Naive thymus-derived CD8-positive, alpha-beta T cell (primary cell): ENCODE measurements around the gene ZDHHC11B. TPM values are rescaled to one million over a fixed set of nuclear protein-coding genes. Genes with fewer than 3 reads are reported as not detected.
"Not testable (repeated sequence)": the region's sequence is repeated elsewhere in the genome, so short reads cannot be mapped to it uniquely, and the experiment has no call there.

ENCODE experiments used
- ATAC-seq, 2 donors: fragments of 150-1000 bp; cut with Tn5 transposase in 1 of 2; sonication (Bioruptor Pico), chemical (Tn5 transposase) in 1 of 2; 1 replicate in 1 of 2; 2 replicates in 1 of 2; pipeline ENCODE4 v1.10.0; 2021; ENCODE audit warnings: mild to moderate bottlenecking in 2 of 2, moderate library complexity in 2 of 2
- POLR2A ChIA-PET: fragments of 350-600 bp; sonication (Branson Sonifier 250); formaldehyde crosslinking; loops from one replicate; lab custom pipeline; 2021; ENCODE audit warnings: antibody characterized with exemption; lab: Charles Lee
- DNase-seq, 10 donors: peaks; one replicate each; pipeline versions ENCODE4 v3.0.0 to v3.0.0-alpha.2; 2020 to 2022
- H3K27ac Mint-ChIP-seq, 10 donors: one replicate each; pipeline ENCODE4 v1.8.0; 2020 to 2022; ENCODE audit warnings: mild to moderate bottlenecking in 10 of 10, mixed read lengths in 10 of 10, moderate library complexity in 4 of 10, inconsistent platforms in 1 of 10
- H3K27me3 Mint-ChIP-seq, 5 donors: one replicate each; pipeline ENCODE4 v1.8.0; 2021 to 2022; ENCODE audit warnings: mixed read lengths in 5 of 5
- H3K36me3 Mint-ChIP-seq, 3 donors: one replicate each; pipeline ENCODE4 v1.8.0; 2020 to 2022; ENCODE audit warnings: mixed read lengths in 3 of 3, mild to moderate bottlenecking in 2 of 3, inconsistent platforms in 1 of 3
- H3K4me1 Mint-ChIP-seq, 4 donors: one replicate each; pipeline ENCODE4 v1.8.0; 2021 to 2022; ENCODE audit warnings: mixed read lengths in 4 of 4
- H3K4me3 Mint-ChIP-seq, 10 donors: one replicate each; pipeline ENCODE4 v1.8.0; 2020 to 2022; ENCODE audit warnings: mild to moderate bottlenecking in 10 of 10, mixed read lengths in 10 of 10, moderate library complexity in 6 of 10, inconsistent platforms in 1 of 10
- H3K9me3 Mint-ChIP-seq, 9 donors: one replicate each; pipeline ENCODE4 v1.8.0; 2020 to 2022; ENCODE audit warnings: mixed read lengths in 9 of 9, mild to moderate bottlenecking in 3 of 9, inconsistent platforms in 1 of 9, moderate library complexity in 1 of 9
- polyA plus RNA-seq, 3 donors: library from polyadenylated mRNA; unstranded; fragments of 300-500 nt; fragmentation: Illumina TruSeq; gene quantifications; one replicate each; pipeline ENCODE4 v1.2.3, GENCODE V29; 2021
- total RNA-seq, 8 experiments: library from RNA in 2 of 8; stranded (reverse) in 2 of 8; gene quantifications; one replicate each; pipeline ENCODE4 v1.2.3 and lab custom pipeline; 2021 to 2026

Gene ZDHHC11B
- total and polyA plus RNA-seq, 5 experiments from 2014 or later, result 1.1 to 2.3 TPM; not detected in 3

DNA sequence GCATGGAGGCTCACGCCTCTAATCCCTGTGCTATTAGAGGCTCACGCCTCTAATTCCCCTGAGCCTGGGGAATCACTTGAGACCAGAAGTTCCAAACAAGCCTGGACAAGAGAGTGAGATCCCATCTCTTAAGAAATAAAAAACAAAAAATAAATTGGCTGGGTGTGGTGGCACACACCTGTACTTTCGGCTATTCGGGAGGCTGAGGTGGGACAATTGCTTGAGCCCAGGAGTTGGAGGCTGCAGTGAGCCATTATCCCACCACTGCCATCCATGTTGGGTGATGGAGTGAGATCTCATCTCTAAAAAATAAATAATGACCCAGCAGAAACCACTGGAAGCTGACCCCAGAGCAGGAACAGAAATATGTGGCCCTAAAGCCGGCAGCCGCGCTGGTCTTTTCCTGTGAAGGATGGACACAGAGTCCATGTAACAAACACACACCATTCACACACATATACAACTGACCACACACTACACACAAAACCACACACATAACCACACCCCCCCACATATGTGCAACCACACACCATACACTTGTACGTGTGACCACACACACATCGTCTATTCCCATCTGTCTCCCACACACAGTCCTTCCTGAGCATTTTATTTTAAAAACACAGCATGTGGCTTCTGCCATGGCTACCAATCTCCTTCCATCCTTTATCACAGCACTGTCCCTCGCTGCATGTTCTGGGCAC lies 51.6 kb downstream of the ZDHHC11B start:
- H3K36me3 Mint-ChIP-seq, ATAC-seq, POLR2A ChIA-PET, DNase-seq, H3K4me3 Mint-ChIP-seq, H3K4me1 Mint-ChIP-seq, H3K9me3 Mint-ChIP-seq, H3K27ac Mint-ChIP-seq: not testable (repeated sequence)
- H3K27me3 Mint-ChIP-seq, result peaks cover 10 to 41% (median 26%) of the 10 kb centered on the region in 5 donors

DNA sequence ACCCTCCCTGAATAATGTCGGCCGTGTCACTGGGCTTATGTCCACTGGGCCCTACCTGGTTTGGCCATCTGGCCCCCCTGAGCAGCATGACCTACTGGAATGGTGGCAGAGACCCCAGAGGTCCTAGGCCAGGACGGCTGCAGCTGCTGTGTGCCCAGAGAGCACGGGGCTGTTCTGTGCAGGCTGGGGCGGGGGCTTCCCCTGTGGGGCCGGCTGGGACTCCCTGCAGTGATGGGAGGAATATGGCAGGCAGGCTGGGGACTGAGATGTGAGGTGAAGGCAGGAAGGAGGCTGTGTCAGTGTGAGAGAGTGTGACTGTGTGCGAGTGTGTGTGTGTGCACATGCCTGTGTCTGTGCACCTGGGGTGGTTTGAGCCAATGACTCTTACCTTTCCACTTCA lies 55.3 kb downstream of the ZDHHC11B start:
- H3K4me3 Mint-ChIP-seq, H3K4me1 Mint-ChIP-seq, ATAC-seq, H3K27ac Mint-ChIP-seq, POLR2A ChIA-PET, DNase-seq, H3K36me3 Mint-ChIP-seq, H3K9me3 Mint-ChIP-seq: not testable (repeated sequence)
- H3K27me3 Mint-ChIP-seq, result peaks cover 6 to 33% (median 26%) of the 10 kb centered on the region in 5 donors

DNA sequence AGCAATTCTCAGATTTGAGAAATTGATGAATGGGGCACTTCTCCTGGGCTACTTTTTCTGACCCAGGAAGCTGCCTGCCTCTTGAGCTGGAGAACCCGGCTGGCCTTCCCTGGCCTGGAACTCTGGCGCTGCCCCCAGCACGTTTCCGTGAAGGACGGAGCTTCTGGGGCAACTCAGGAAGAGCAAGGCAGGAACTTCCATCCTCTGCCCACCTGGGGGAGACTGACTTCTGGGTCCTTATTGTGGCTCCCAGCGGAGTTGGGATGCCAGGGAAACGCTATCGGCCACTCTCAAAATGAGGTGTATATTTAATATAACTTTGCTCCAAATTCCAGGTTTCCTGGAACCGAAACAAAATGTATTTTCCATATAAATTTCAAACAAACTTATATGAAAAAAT lies 57.4 kb downstream of the ZDHHC11B start:
- H3K36me3 Mint-ChIP-seq, POLR2A ChIA-PET, H3K27ac Mint-ChIP-seq, H3K9me3 Mint-ChIP-seq, DNase-seq, H3K4me1 Mint-ChIP-seq, H3K4me3 Mint-ChIP-seq, ATAC-seq: not testable (repeated sequence)
- H3K27me3 Mint-ChIP-seq, result peaks cover 0 to 21% (median 15%) of the 10 kb centered on the region in 5 donors

DNA sequence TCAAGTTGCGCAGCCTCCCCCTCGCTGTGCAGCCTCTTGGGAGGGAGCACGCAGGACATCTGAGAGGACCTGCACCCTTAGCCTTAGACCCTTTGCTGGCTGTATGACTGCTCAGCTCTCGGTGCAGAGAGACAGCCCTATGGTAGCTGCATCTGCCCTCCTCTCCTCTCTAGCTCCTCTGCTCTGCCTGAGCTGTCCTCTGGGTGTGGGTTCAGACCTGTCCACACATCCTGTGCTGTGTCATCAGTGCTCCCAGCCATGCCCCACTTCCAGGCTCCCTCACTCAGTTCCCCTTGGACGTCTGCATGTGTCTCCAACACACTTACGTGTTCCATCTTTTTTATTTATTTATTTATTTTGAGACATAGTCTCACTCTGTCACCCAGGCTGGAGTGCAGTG lies 60.7 kb downstream of the ZDHHC11B start:
- ATAC-seq, H3K4me1 Mint-ChIP-seq, H3K27ac Mint-ChIP-seq, H3K4me3 Mint-ChIP-seq, DNase-seq, POLR2A ChIA-PET: not testable (repeated sequence)
- Mint-ChIP-seq H3K27me3 (peaks cover 5 to 38% (median 20%) of the 10 kb centered on the region in 5 donors), H3K9me3 (peaks cover 4 to 22% (median 17%) of the 10 kb centered on the region in 9 donors), H3K36me3 (peaks cover 0 to 20% (median 8%) of the 10 kb centered on the region in 3 donors)

DNA sequence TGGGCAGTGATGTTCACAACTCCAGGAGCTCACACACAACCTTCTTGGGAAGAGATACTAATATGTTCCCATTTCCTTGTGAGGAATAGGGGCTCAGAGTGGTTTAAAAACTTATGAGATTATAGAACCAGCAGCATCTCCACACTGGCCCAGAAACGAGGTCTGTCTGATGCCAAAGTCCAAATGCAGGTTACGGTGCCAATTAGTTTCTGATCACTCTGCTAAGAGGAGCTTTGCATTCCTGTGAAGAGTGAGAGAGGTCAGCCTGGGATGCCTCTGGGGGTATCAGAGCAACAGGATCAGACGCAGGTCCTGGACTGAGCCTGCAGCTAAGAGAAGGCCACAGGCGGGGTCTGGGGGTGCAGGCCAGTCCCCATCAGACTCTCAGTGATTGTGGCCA lies 61.2 kb downstream of the ZDHHC11B start:
- H3K4me3 Mint-ChIP-seq, DNase-seq, ATAC-seq, H3K4me1 Mint-ChIP-seq, POLR2A ChIA-PET, H3K27ac Mint-ChIP-seq: not testable (repeated sequence)
- H3K27me3 Mint-ChIP-seq, result peaks cover 6 to 43% (median 20%) of the 10 kb centered on the region in 5 donors
- H3K36me3 Mint-ChIP-seq, result peaks cover under 1 to 24% (median 9%) of the 10 kb centered on the region in 3 donors
- H3K9me3 Mint-ChIP-seq, result peaks cover 9 to 28% (median 22%) of the 10 kb centered on the region in 9 donors

DNA sequence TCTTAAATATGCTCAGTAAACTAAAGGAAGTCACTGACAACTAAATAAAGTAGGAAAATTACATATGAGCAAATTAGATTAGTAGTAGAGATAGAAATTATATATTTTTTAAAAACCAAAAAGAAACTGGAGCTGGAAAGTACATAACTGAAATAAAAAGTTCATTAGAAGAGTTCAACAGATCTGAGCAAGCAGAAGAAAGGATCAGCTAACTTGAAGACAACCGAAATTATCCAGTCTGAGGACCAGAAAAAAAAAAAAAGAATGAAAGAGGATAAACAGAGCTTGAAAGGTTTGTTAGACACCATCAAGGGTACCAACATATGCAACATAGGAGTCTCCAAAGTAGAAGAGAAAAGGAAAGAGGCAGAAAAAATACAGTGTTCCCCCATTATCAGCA lies 65.2 kb downstream of the ZDHHC11B start:
- POLR2A ChIA-PET, H3K4me3 Mint-ChIP-seq, DNase-seq: not testable (repeated sequence)

DNA sequence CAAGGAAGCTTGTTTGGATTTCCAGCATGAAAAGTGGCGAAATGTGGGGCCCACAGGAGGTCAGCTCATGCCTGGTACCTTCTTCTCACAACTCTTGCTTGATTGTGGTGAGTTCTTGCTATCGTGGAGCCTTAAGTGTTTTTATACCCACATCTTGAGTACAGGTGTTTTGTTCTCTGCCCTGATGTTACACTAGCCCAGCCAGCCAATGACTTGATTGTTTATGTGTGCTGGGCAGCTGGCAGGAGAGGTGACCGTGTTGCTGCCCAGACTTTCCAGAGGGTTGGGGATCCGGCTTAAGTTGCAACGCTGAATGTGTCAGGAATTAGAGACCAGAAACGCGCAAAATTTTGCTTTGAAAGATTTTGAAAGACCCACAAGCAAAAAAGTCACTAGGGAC lies 67.4 kb downstream of the ZDHHC11B start:
- Mint-ChIP-seq H3K27me3 (peaks cover 11 to 63% (median 23%) of the 10 kb centered on the region in 5 donors), H3K4me3 (no peak overlapping the region), H3K9me3 (peaks cover 11 to 40% (median 30%) of the 10 kb centered on the region in 9 donors), H3K27ac (no peak overlapping the region), H3K4me1 (no peaks in the 10 kb centered on the region), H3K36me3 (peaks cover 3 to 28% (median 11%) of the 10 kb centered on the region in 3 donors)
- POLR2A ChIA-PET, result no interaction called here
- DNase-seq (no peak), ATAC-seq (no peak)

More for the DNA sequence above, 65.2 kb downstream of the ZDHHC11B start:
- not testable (repeated sequence) for ATAC-seq, H3K4me1 Mint-ChIP-seq, H3K27ac Mint-ChIP-seq
- peaks cover 3 to 28% (median 11%) of the 10 kb centered on the region in 3 donors for H3K36me3 Mint-ChIP-seq
- H3K27me3 Mint-ChIP-seq, result peaks cover 12 to 63% (median 25%) of the 10 kb centered on the region in 5 donors
- H3K9me3 Mint-ChIP-seq, result peaks cover 11 to 40% (median 30%) of the 10 kb centered on the region in 9 donors

DNA sequence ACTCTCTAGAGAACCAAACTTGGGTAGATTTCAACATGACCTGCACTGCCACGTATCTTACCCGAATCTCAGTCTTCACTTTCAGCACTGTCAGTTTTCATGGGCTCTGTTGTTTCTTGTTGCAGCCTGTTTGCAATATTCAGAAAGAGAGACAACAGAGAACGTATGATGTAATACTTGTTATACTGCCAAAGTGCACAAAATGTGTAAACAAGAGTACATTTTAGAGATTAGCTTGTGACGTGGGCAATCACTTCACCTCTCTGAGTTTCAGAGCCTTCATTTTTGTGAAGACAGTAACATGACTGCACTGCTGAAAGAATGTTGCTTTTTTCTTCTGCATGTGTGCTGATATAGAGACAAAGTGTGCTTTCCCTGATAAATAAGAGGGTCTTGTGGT lies 67.8 kb downstream of the ZDHHC11B start:
- H3K4me3 Mint-ChIP-seq, H3K4me1 Mint-ChIP-seq, POLR2A ChIA-PET, H3K27ac Mint-ChIP-seq, ATAC-seq, DNase-seq: not testable (repeated sequence)
- Mint-ChIP-seq H3K36me3 (peaks cover 3 to 25% (median 11%) of the 10 kb centered on the region in 3 donors), H3K27me3 (peaks cover 9 to 62% (median 23%) of the 10 kb centered on the region in 5 donors), H3K9me3 (peaks cover 11 to 40% (median 30%) of the 10 kb centered on the region in 9 donors)

DNA sequence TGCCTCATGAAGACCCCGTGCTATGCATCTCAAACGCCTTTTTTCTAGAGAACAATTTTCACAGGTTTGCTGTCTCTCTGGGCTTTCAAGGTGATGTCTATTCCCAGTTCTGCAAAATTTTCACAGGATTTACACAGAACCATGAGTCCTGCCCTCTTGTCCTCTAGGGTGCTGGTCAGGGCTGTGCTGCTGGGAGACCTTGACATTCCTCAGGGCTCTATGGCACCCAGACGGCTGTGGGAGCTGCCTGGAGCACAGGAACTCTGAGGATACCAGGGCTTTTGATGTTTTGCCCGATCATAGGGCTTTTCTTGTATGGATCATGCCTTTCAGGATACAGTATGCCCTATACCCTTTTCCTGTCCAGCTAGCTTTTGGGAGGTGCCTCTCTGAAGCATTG lies 68.9 kb downstream of the ZDHHC11B start:
- POLR2A ChIA-PET, H3K4me3 Mint-ChIP-seq, H3K4me1 Mint-ChIP-seq, H3K27ac Mint-ChIP-seq, DNase-seq, ATAC-seq: not testable (repeated sequence)
- peaks cover 3 to 21% (median 11%) of the 10 kb centered on the region in 3 donors for H3K36me3 Mint-ChIP-seq
- peaks cover 7 to 64% (median 25%) of the 10 kb centered on the region in 5 donors for H3K27me3 Mint-ChIP-seq
- H3K9me3 Mint-ChIP-seq, result peaks cover 11 to 38% (median 26%) of the 10 kb centered on the region in 9 donors

DNA sequence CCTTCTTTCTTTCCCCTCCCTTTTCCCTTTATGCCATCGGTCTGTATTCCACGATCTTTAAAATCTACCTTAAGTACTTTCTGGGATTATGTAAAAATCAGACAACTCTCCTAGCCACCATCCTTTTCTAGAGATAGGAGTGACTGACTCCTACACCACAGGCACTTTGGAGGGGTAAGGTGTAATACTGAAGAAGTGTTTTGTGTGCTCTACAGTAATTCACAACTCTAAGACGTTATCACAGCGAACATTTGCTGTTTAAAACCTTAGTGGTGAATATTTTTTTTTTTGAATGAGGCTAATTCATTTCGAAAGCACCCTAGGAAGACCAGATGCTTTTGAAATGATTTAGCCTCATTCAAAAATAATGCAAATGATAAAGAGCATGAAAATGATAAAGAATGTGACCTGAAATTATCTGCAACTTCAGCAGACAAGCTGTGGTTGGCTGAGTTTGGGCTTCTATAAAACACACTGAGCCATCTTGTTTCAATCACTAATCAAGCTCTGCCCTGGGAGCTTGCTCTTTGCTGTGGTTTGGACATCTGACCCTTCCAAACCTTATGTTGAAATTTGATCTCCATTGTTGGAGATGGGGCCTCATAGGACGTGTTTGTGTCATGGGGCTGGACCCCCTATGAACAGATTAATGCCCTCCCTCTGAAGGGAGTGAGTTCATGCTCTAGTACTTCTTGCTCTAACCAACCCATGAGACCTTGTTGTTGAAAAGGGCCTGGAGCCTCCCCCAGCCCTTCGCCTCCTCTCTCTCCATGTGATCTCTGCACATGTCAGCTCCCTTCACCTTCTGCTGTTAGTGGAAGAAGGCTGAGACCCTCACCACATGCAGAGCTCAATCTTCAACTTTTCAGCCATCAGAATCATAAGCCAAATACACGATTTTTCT lies 70.1 kb downstream of the ZDHHC11B start:
- Mint-ChIP-seq H3K27me3 (peaks cover 7 to 53% (median 25%) of the 10 kb centered on the region in 5 donors), H3K9me3 (peaks cover 8 to 27% (median 22%) of the 10 kb centered on the region in 9 donors), H3K36me3 (peaks cover 3 to 13% (median 3%) of the 10 kb centered on the region in 3 donors)
- DNase-seq, H3K4me1 Mint-ChIP-seq, H3K4me3 Mint-ChIP-seq, POLR2A ChIA-PET, ATAC-seq, H3K27ac Mint-ChIP-seq: not testable (repeated sequence)

DNA sequence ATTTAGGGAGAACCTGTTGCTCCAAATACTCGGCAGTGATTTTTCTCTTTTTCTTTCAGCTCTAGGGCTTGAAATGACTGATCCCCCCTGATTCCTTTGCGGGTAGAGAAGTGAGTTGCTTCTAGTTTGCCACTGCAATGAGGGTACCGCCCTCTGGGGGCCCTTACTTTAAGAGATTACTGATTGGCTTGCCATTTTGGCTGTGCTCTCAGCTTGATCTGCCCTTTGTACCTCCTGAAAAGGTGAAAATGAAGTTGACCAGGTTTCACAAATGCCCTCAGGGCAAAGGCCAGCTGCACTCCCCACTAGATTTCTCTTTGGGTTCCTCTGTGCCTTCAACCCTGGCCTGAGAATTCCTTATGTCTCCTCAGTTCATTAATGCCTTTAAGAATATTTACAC lies 70.8 kb downstream of the ZDHHC11B start:
- DNase-seq, H3K36me3 Mint-ChIP-seq, H3K4me3 Mint-ChIP-seq, ATAC-seq, H3K27ac Mint-ChIP-seq, POLR2A ChIA-PET, H3K4me1 Mint-ChIP-seq: not testable (repeated sequence)
- H3K9me3 Mint-ChIP-seq, result peaks cover 7 to 20% (median 14%) of the 10 kb centered on the region in 9 donors
- H3K27me3 Mint-ChIP-seq, result peaks cover 7 to 45% (median 25%) of the 10 kb centered on the region in 5 donors

DNA sequence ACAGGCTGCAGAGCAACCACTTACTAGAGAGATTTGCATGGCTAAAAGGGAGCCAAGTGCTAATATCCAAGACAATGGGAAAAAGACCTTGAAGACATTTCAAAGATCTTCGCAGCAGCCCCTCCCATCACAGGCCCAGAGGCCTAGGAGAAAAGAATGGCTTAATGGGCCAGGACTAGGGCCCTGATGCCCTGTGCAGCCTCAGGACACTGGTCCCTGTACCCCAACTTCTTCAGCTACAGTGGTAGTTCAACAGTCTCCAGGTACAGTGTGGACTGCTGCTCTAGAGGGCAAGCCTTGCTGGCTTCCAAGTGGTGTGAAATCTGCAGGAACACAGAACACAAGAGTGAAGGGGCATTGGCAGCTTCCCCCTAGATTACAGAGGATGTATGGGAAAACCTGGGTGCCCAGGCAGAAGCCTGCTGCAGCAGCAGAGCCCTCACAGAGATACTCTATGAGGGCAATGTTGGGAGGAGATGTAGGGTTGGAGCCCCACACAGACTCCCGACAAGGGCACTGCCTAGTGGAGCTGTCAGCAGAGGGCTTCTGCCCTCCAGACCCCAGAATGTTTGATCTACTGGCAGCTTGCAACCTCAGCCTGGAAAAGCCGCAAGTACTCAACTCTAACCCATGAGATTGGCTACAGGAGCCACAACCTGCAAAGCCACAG lies 75.5 kb downstream of the ZDHHC11B start:
- peaks cover 3 to 13% (median 8%) of the 10 kb centered on the region in 5 donors for H3K27me3 Mint-ChIP-seq
- ATAC-seq, result not testable (repeated sequence)

More for the DNA sequence above, 75.5 kb downstream of the ZDHHC11B start:
- H3K27ac Mint-ChIP-seq, DNase-seq, H3K4me3 Mint-ChIP-seq, H3K36me3 Mint-ChIP-seq, POLR2A ChIA-PET, H3K4me1 Mint-ChIP-seq, H3K9me3 Mint-ChIP-seq: not testable (repeated sequence)
